ENCODE measurements around the gene FBN1.

The FBN1 gene

GRCh38 chr15:48507416-48508065, 138.0 kb downstream of the FBN1 start:
- no peaks in the 10 kb centered on the region for H3K4me1 Mint-ChIP-seq (ENCODE audit: low read depth)
- no peaks in the 10 kb centered on the region for H3K36me3 Mint-ChIP-seq (ENCODE audit: low read depth)
- no peak for DNase-seq (ENCODE audit: low spot score)
- H3K27me3 Mint-ChIP-seq (ENCODE audit: low read depth) = no peaks in the 10 kb centered on the region
- no peak overlapping the region for H3K4me3 Mint-ChIP-seq
- H3K27ac Mint-ChIP-seq = no peak overlapping the region
- no peaks in the 10 kb centered on the region for H3K9me3 Mint-ChIP-seq

- Mint-ChIP-seq H3K27ac (no peak overlapping the region), H3K4me1 (ENCODE audit: low read depth) (no peaks in the 10 kb centered on the region), H3K36me3 (ENCODE audit: low read depth) (no peaks in the 10 kb centered on the region), H3K9me3 (no peaks in the 10 kb centered on the region), H3K27me3 (ENCODE audit: low read depth) (no peaks in the 10 kb centered on the region), H3K4me3 (no peak overlapping the region)
- no peak for DNase-seq (ENCODE audit: low spot score)
Measured at GRCh38 chr15:48505067-48505466, 140.4 kb downstream of the FBN1 start.

- H3K9me3 Mint-ChIP-seq = no peaks in the 10 kb centered on the region
- no peaks in the 10 kb centered on the region for H3K36me3 Mint-ChIP-seq (ENCODE audit: low read depth)
- no peak for DNase-seq (ENCODE audit: low spot score)
- no peaks in the 10 kb centered on the region for H3K4me1 Mint-ChIP-seq (ENCODE audit: low read depth)
- H3K4me3 Mint-ChIP-seq = no peak overlapping the region
- H3K27me3 Mint-ChIP-seq (ENCODE audit: low read depth) = no peaks in the 10 kb centered on the region
- H3K27ac Mint-ChIP-seq = no peak overlapping the region
Measured at GRCh38 chr15:48501208-48501607, 144.3 kb downstream of the FBN1 start.

GRCh38 chr15:48500595-48500994, 144.9 kb downstream of the FBN1 start:
- no peak for DNase-seq (ENCODE audit: low spot score)
- Mint-ChIP-seq H3K4me1 (ENCODE audit: low read depth) (no peaks in the 10 kb centered on the region), H3K27me3 (ENCODE audit: low read depth) (no peaks in the 10 kb centered on the region), H3K4me3 (no peak overlapping the region), H3K9me3 (no peaks in the 10 kb centered on the region), H3K36me3 (ENCODE audit: low read depth) (no peaks in the 10 kb centered on the region), H3K27ac (no peak overlapping the region)

GRCh38 chr15:48499978-48500377, 145.5 kb downstream of the FBN1 start:
- Mint-ChIP-seq H3K27me3 (ENCODE audit: low read depth) (no peaks in the 10 kb centered on the region), H3K36me3 (ENCODE audit: low read depth) (no peaks in the 10 kb centered on the region), H3K4me1 (ENCODE audit: low read depth) (no peaks in the 10 kb centered on the region), H3K4me3 (no peak overlapping the region), H3K27ac (no peak overlapping the region), H3K9me3 (no peaks in the 10 kb centered on the region)
- no peak for DNase-seq (ENCODE audit: low spot score)

GRCh38 chr15:48498828-48499227, 146.7 kb downstream of the FBN1 start:
- Mint-ChIP-seq H3K27me3 (ENCODE audit: low read depth) (no peaks in the 10 kb centered on the region), H3K4me3 (no peak overlapping the region), H3K27ac (no peak overlapping the region), H3K4me1 (ENCODE audit: low read depth) (no peaks in the 10 kb centered on the region), H3K9me3 (no peaks in the 10 kb centered on the region), H3K36me3 (ENCODE audit: low read depth) (no peaks in the 10 kb centered on the region)
- DNase-seq (ENCODE audit: low spot score) = no peak

GRCh38 chr15:48494631-48495030, 150.9 kb downstream of the FBN1 start:
- Mint-ChIP-seq H3K9me3 (no peaks in the 10 kb centered on the region), H3K27me3 (ENCODE audit: low read depth) (no peaks in the 10 kb centered on the region), H3K4me3 (no peak overlapping the region), H3K36me3 (ENCODE audit: low read depth) (no peaks in the 10 kb centered on the region), H3K4me1 (ENCODE audit: low read depth) (no peaks in the 10 kb centered on the region), H3K27ac (no peak overlapping the region)
- no peak for DNase-seq (ENCODE audit: low spot score)

- no peaks in the 10 kb centered on the region for H3K4me1 Mint-ChIP-seq (ENCODE audit: low read depth)
- H3K4me3 Mint-ChIP-seq = no peak overlapping the region
- no peaks in the 10 kb centered on the region for H3K27me3 Mint-ChIP-seq (ENCODE audit: low read depth)
- no peak overlapping the region for H3K27ac Mint-ChIP-seq
- H3K9me3 Mint-ChIP-seq = no peaks in the 10 kb centered on the region
- no peaks in the 10 kb centered on the region for H3K36me3 Mint-ChIP-seq (ENCODE audit: low read depth)
- DNase-seq (ENCODE audit: low spot score) = no peak
Measured at GRCh38 chr15:48493763-48494225, 151.7 kb downstream of the FBN1 start.

GRCh38 chr15:48493084-48493762, 152.3 kb downstream of the FBN1 start:
- Mint-ChIP-seq H3K9me3 (no peaks in the 10 kb centered on the region), H3K4me3 (no peak overlapping the region), H3K27me3 (ENCODE audit: low read depth) (no peaks in the 10 kb centered on the region), H3K4me1 (ENCODE audit: low read depth) (no peaks in the 10 kb centered on the region), H3K36me3 (ENCODE audit: low read depth) (no peaks in the 10 kb centered on the region), H3K27ac (no peak overlapping the region)
- no peak for DNase-seq (ENCODE audit: low spot score)

GRCh38 chr15:48486228-48486627, 159.3 kb downstream of the FBN1 start:
- peaks cover 3% of the 10 kb centered on the region for H3K4me1 Mint-ChIP-seq (ENCODE audit: low read depth)
- no peaks in the 10 kb centered on the region for H3K9me3 Mint-ChIP-seq
- no peak overlapping the region for H3K27ac Mint-ChIP-seq

GRCh38 chr15:48481802-48482201, 163.7 kb downstream of the FBN1 start:
- DNase-seq (ENCODE audit: low spot score) = no peak
- no peak overlapping the region for H3K27ac Mint-ChIP-seq
- no peak overlapping the region for H3K4me3 Mint-ChIP-seq
- H3K27me3 Mint-ChIP-seq (ENCODE audit: low read depth) = peaks cover 3% of the 10 kb centered on the region
- no peaks in the 10 kb centered on the region for H3K9me3 Mint-ChIP-seq
- H3K36me3 Mint-ChIP-seq (ENCODE audit: low read depth) = no peaks in the 10 kb centered on the region
- peaks cover 3% of the 10 kb centered on the region for H3K4me1 Mint-ChIP-seq (ENCODE audit: low read depth)

More at GRCh38 chr15:48486228-48486627, 159.3 kb downstream of the FBN1 start:
- Mint-ChIP-seq H3K4me3 (no peak overlapping the region), H3K27me3 (ENCODE audit: low read depth) (peaks cover 3% of the 10 kb centered on the region), H3K36me3 (ENCODE audit: low read depth) (no peaks in the 10 kb centered on the region)
- no peak for DNase-seq (ENCODE audit: low spot score)

GRCh38 chr15:48479751-48480150, 165.8 kb downstream of the FBN1 start:
- Mint-ChIP-seq H3K4me3 (no peak overlapping the region), H3K36me3 (ENCODE audit: low read depth) (no peaks in the 10 kb centered on the region), H3K9me3 (no peaks in the 10 kb centered on the region), H3K4me1 (ENCODE audit: low read depth) (no peaks in the 10 kb centered on the region), H3K27me3 (ENCODE audit: low read depth) (peaks cover 3% of the 10 kb centered on the region), H3K27ac (no peak overlapping the region)
- DNase-seq (ENCODE audit: low spot score) = no peak

GRCh38 chr15:48478581-48478980, 166.9 kb downstream of the FBN1 start:
- no peaks in the 10 kb centered on the region for H3K36me3 Mint-ChIP-seq (ENCODE audit: low read depth)
- no peaks in the 10 kb centered on the region for H3K9me3 Mint-ChIP-seq
- H3K4me3 Mint-ChIP-seq = no peak overlapping the region
- H3K27ac Mint-ChIP-seq = no peak overlapping the region
- no peak for DNase-seq (ENCODE audit: low spot score)
- H3K27me3 Mint-ChIP-seq (ENCODE audit: low read depth) = peaks cover 3% of the 10 kb centered on the region
- H3K4me1 Mint-ChIP-seq (ENCODE audit: low read depth) = no peaks in the 10 kb centered on the region

GRCh38 chr15:48477795-48478360, 167.6 kb downstream of the FBN1 start:
- Mint-ChIP-seq H3K4me3 (no peak overlapping the region), H3K4me1 (ENCODE audit: low read depth) (no peaks in the 10 kb centered on the region), H3K27ac (no peak overlapping the region), H3K27me3 (ENCODE audit: low read depth) (peaks cover 3% of the 10 kb centered on the region), H3K36me3 (ENCODE audit: low read depth) (no peaks in the 10 kb centered on the region), H3K9me3 (no peaks in the 10 kb centered on the region)
- no peak for DNase-seq (ENCODE audit: low spot score)
